GM19468 (cell line): Measurements from ENCODE around the gene GCNT2.

ENCODE experiments used
- ATAC-seq: cut with Tn5 transposase; IDR thresholded peaks from one replicate; pipeline ENCODE4 v1.9.1; 2021; ENCODE audit warnings: mild to moderate bottlenecking, moderate library complexity, moderate number of reproducible peaks; ENCODE audit not compliant: unreplicated experiment; ENCODE audit errors: extremely low read depth

GCNT2 gene

GRCh38 chr6:10542213-10542612 lies 21.1 kb downstream of the GCNT2 start:
- ATAC-seq, result no peak

- no peak for ATAC-seq
Measured at GRCh38 chr6:10543488-10543887, 22.3 kb downstream of the GCNT2 start.

GRCh38 chr6:10545482-10545881 lies 24.3 kb downstream of the GCNT2 start:
- ATAC-seq, result no peak

- ATAC-seq, result no peak
Measured at GRCh38 chr6:10547809-10548208, 26.7 kb downstream of the GCNT2 start.

- no peak for ATAC-seq
Measured at GRCh38 chr6:10550764-10551163, 29.6 kb downstream of the GCNT2 start.

- no peak for ATAC-seq
Measured at GRCh38 chr6:10552270-10552810, 31.2 kb downstream of the GCNT2 start.

GRCh38 chr6:10553871-10554270 lies 32.7 kb downstream of the GCNT2 start:
- no peak for ATAC-seq

GRCh38 chr6:10554826-10555225 lies 33.7 kb downstream of the GCNT2 start:
- no peak for ATAC-seq

- no peak for ATAC-seq
Measured at GRCh38 chr6:10555625-10556309, 34.6 kb downstream of the GCNT2 start.

GRCh38 chr6:10556589-10556988 lies 35.4 kb downstream of the GCNT2 start:
- ATAC-seq, result no peak

GRCh38 chr6:10556992-10557391 lies 35.8 kb downstream of the GCNT2 start:
- ATAC-seq, result no peak

GRCh38 chr6:10557913-10558312 lies 36.8 kb downstream of the GCNT2 start:
- no peak for ATAC-seq

- no peak for ATAC-seq
Measured at GRCh38 chr6:10558565-10558964, 37.4 kb downstream of the GCNT2 start.

- ATAC-seq, result no peak
Measured at GRCh38 chr6:10559522-10560152, 38.5 kb downstream of the GCNT2 start.

- ATAC-seq, result no peak
Measured at GRCh38 chr6:10561611-10562199, 40.6 kb downstream of the GCNT2 start.

GRCh38 chr6:10564975-10565673 lies 44.0 kb downstream of the GCNT2 start:
- no peak for ATAC-seq

- no peak for ATAC-seq
Measured at GRCh38 chr6:10565913-10566312, 44.8 kb downstream of the GCNT2 start.

GRCh38 chr6:10567256-10568026 lies 46.3 kb downstream of the GCNT2 start:
- ATAC-seq, result no peak

GRCh38 chr6:10569392-10570127 lies 48.4 kb downstream of the GCNT2 start:
- no peak for ATAC-seq
